HG02759 (cell line): ENCODE data around the gene MX1.
A peak's percentile ranks its signal among the peaks of the same experiment; 100 is the strongest.
"Not testable (repeated sequence)": the region's sequence is repeated elsewhere in the genome, so short reads cannot be mapped to it uniquely, and the experiment has no call there.

Experiments
- ATAC-seq: cut with Tn5 transposase; IDR thresholded peaks from one replicate; pipeline ENCODE4 v1.9.1; 2021; ENCODE audit warnings: mild to moderate bottlenecking, moderate library complexity; ENCODE audit not compliant: unreplicated experiment

MX1 gene

GRCh38 chr21:41407541-41408460 lies 18.2 kb upstream of the MX1 start:
- ATAC-seq = no peak

GRCh38 chr21:41410361-41410760 lies 15.7 kb upstream of the MX1 start:
- ATAC-seq = no peak

- ATAC-seq = no peak
Observed at GRCh38 chr21:41410767-41411448, 15.1 kb upstream of the MX1 start.

GRCh38 chr21:41411449-41412089 lies 14.5 kb upstream of the MX1 start:
- no peak for ATAC-seq

- not testable (repeated sequence) for ATAC-seq
Observed at GRCh38 chr21:41417505-41417904, 8.5 kb upstream of the MX1 start.

- ATAC-seq = no peak
Observed at GRCh38 chr21:41418393-41418792, 7.6 kb upstream of the MX1 start.

GRCh38 chr21:41418956-41419680 lies 6.9 kb upstream of the MX1 start:
- no peak for ATAC-seq

- peak; percentile 77 for ATAC-seq
Observed at GRCh38 chr21:41419921-41420862, 5.8 kb upstream of the MX1 start.

GRCh38 chr21:41420998-41421397 lies 5.0 kb upstream of the MX1 start:
- not testable (repeated sequence) for ATAC-seq

GRCh38 chr21:41422546-41423304 lies 3.3 kb upstream of the MX1 start:
- no peak for ATAC-seq

GRCh38 chr21:41423305-41423636 lies 2.8 kb upstream of the MX1 start:
- ATAC-seq = not testable (repeated sequence)

GRCh38 chr21:41425588-41425953 lies 468 bp upstream of the MX1 start:
- no peak for ATAC-seq

GRCh38 chr21:41426676-41427404 lies 801 bp downstream of the MX1 start:
- no peak for ATAC-seq

- ATAC-seq = no peak
Observed at GRCh38 chr21:41427556-41427955, 1.5 kb downstream of the MX1 start.

GRCh38 chr21:41428311-41428710 lies 2.3 kb downstream of the MX1 start:
- ATAC-seq = no peak

- ATAC-seq = no peak
Observed at GRCh38 chr21:41428847-41429246, 2.8 kb downstream of the MX1 start.

- no peak for ATAC-seq
Observed at GRCh38 chr21:41429305-41429704, 3.3 kb downstream of the MX1 start.

GRCh38 chr21:41429925-41430491 lies 4.0 kb downstream of the MX1 start:
- no peak for ATAC-seq
